NOMO-1 treated with DMSO at 0.1 percent for 48 hours (cell line): ENCODE measurements around the gene COL27A1.

ENCODE experiments used
- DNase-seq: peaks from one replicate; lab custom pipeline; 2025; ENCODE audit not compliant: unreplicated experiment; lab: John Stamatoyannopoulos, UW

COL27A1 gene

GRCh38 chr9:114202849-114203248, 47.5 kb downstream of the COL27A1 start:
- DNase-seq, result peak; percentile 33

DNA sequence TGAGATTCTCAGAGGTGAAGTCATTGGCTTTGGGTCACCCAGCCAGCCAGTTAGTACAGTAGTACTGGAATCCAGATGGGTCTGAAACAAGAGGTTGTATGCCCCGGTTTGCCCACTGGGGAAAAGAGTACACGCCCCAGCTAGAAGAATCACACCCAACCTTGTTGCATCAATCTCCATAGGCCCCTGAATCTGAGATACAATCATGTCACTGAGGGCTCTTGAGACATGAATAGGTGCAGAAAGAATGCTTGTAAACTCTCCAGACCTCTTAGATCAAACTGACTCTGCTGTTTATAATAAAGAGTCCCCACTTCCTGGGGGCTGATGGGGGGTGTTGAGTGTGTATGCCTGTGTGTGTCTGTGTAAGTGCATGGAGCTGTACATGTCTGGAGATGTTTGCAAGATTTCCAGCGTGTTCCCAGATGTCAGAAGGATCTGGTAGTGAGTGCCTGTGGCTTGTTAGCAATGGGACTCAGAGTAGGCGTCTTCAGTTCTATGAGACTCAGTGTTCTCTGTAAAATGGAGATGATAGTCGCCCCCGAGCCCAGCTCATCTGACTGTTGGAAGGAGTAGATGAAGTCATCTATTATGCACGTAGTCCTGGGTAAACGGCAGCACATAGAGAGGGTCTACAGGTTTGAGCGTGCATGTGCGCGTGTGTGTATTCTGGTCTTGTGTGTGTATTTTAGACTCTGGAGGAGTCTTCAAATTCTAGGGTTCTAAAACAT, 48.2 kb downstream of the COL27A1 start:
- DNase-seq, result no peak

GRCh38 chr9:114204265-114204664, 48.9 kb downstream of the COL27A1 start:
- no peak for DNase-seq

- no peak for DNase-seq
These were observed 50.1 kb downstream of the COL27A1 start for GRCh38 chr9:114205171-114206015.

DNA sequence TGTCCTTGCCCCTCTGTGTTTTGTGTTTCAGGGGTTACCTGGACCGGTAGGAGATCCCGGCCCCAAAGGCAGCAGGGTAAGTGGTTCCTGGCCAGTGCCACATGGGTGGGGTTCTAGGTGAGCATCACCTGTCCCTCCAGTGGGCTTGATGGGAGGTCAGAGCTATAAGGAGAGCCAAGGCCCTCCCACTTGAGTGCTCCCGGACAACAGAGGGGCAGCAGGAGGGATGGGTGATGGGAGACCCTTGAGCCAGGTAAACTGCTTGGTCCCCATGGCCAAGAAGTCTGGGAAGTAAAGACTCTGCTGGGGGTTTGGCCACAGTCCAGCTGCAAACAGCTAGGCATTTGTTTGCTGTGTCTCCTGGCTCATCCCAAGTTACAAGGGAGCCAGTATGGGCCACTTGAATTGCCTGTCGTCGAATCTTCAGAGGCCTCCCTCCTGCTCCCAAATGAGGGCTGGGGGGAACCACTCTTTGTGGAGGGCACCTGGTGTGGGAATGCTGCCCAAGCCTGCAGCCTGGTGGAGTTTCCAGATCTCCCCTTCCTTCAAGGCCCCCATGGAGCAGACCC, 51.0 kb downstream of the COL27A1 start:
- DNase-seq, result no peak

DNA sequence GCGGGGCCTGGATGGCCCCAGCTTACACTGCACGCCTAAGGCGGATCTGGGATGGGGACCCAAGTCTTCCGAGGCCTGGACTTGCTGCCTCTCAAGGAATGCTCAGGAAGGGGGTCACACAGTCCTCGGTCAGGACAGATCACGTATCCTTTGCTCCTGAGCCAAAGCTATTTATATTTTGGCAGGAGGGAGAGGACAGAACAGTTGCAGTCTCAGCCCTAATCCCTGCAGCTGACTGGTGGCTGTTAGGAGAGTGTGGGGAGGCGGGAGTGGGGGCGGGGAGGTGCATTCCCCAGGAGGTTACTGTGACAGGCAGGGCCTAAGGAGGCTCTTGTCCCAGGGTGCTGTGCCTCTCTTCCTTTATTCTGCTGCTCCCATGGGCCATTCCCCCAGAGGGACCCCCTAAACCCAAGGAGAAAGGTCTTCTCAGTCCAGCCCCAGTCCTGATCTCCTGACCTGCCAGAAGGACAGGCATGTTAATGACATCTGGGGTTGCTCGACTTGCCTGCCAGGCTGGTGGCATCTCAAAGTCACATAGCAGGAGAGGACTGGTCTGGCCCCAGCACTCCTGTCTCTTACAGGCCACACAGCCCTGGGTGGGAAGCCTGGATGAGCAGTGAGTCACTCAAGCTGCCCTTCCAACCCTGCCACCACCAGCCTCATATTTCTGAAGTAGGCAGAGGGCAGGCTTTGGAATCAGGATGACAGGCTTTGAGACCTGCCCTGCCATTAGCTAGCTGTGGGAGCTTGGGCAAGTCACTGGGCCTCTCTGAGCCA, 51.9 kb downstream of the COL27A1 start:
- DNase-seq, result no peak

- DNase-seq, result no peak
These were observed 52.5 kb downstream of the COL27A1 start for GRCh38 chr9:114207845-114208244.

GRCh38 chr9:114209151-114209550, 53.8 kb downstream of the COL27A1 start:
- DNase-seq, result no peak

GRCh38 chr9:114210136-114210535, 54.8 kb downstream of the COL27A1 start:
- no peak for DNase-seq

DNA sequence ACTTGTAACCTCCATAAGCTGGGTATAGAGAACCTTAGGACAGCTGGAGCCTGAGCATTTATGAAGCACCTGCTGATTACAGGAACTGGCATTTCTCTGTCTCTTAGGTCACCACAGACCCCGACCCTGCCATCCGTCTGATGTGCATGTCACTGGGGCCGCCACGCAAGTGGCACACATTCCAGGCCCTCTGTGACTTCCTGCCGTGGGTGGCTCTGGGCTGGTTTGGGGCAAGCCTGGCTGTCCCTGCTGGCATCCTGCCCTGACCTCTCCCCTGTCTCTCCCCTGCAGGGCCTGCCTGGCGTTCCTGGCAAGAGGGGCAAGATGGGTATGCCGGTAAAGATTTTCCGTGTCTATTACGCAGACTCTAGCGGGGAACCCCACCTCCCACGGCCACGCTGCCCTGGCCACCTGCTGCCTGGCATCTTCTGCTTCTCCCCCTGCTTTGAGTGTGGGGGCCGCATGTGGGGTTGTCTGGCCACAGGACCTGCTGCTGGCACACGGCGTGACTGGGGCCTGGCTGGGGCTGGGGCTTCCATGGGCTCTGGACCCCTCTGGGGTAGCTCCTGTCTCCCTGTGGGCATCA, 55.4 kb downstream of the COL27A1 start:
- DNase-seq, result no peak

GRCh38 chr9:114212826-114213225, 57.5 kb downstream of the COL27A1 start:
- DNase-seq, result no peak

DNA sequence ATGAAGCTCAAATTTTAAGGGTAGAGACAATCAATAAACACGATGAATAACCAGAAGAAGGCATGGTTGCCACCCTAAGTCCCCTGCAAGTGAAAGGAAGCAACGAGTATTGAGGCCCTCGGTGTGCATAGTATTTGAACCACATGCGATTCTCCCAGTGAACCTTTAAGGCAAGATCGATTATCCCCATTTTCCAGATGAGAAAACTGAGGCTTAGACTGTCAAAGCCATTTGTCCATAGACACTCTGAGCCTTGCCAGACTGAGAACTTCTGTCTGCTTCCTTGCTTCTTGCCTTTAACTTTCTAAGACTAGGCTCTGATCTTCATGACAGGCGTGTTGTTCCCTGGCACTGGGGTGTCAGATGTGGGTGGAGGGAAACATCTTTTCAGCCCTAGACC, 58.2 kb downstream of the COL27A1 start:
- no peak for DNase-seq

GRCh38 chr9:114214181-114214580, 58.8 kb downstream of the COL27A1 start:
- no peak for DNase-seq

DNA sequence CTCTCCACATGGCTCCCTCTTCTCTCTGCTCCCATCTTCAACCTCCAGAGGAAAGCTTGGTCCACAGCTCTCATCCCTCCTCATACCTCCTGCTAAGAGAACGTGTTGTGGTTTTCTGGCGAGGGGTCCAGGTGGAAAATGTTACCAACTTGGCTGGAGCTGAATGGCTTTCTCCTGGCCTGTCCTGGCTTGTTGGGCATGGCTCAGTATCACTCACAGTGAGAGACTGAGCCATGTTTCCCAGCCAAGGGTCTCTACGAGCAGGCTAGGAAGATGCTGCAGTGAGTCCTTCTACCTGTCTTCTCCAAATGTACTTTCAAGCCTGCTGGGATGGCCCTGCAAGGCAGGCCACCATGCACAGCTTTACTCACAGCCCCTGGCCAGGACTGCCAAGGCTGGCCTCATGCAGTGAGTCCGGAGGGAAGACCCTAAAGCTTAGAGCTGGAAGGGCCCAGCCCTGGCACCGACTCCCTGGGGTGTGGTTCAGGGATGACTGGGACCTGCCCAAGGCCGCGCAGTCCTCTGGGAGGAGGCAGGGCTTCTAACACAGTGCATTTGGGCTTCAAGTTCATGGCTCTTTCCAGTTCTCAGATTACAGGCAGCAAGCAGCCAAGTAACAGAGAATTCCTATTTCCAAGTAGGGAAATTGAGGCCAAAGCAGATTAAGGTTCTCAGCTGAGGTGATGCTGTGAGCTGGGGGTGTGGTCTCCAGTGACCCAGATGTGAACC, 59.5 kb downstream of the COL27A1 start:
- DNase-seq, result no peak

GRCh38 chr9:114216081-114216480, 60.7 kb downstream of the COL27A1 start:
- DNase-seq, result no peak

DNA sequence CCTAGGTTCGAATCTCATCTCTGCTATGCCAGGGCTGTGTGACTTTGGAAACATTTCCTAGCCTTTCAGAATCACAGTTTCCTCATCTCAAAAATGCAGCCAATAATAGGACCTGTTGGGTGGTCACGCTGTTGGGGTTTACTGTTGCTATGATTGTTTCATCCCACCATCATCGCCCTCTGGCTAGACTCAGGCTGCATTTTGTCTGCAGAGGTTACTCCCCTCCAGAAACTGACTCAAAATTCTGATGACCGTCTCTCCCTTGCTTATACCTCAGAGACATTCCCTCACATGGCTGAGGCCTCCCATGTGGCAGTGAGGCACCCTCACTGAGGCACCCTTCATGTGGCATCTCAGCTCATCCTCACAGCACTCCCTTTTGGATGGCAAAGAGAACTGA, 61.6 kb downstream of the COL27A1 start:
- no peak for DNase-seq

DNA sequence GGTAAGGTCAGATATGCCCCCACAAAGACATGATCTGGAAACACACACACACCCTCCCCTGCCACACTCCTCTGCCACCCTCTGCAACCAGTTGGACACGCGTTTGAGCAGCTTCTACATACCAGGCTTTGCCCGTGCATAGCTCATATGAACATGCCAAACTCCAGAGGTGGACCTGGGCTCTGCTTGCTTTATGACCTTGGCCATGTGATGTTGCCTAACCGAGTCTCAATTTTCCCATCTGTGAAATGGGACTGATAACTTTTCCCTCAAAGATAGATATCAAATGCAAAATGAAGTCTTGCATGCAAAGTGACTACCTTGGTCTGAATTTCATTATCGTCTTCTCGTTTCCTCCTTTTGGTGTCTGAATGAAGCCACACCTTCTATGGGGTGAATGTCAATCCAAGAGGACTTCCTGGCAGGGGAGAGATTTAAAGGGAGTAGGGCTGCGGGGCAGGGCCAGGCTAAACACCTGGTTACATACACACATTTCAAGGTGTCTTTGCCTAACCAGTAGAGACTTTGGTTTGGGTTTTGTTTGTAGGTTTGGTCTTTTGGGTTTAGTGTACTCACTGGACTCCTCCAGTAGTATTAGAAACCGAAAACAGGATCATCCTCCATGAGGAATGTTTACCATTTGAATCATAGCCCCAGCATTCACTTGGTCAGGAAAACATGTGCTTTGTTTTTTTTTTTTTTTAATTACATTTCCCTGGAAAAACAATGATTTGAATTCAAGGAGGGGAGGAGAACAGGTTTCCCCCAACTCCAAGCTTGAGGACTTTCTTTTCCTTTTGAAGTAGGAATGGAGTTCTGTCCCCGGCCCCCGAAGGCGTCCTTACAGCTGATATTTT, 63.2 kb downstream of the COL27A1 start:
- no peak for DNase-seq

DNA sequence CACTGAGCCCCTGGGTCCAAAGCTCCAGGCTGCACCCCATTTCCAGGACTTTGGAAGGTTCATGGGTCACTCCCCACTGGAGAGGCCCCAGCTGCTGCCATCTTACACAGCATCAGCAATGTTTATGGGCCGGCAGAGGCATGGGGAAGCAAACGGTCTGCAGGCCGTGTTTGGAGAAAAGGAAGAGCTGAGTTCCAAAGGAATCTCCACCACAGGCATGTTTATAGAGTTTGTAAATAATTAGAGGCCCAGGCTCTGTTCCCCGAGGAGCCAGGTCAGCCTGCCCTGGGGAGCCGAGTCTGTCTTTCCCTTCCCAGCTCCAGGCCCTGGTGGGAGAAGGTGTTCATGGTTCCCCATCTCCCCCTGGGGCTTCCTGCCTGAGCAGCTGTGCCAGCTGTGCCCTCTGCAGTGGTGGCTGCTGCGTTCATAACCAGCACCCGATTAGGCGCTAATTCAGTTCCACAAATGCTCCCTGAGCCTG, 64.8 kb downstream of the COL27A1 start:
- DNase-seq, result no peak
